Effector CD8-positive, alpha-beta T cell (primary cell): ENCODE results near the gene PTPN6.

Source experiments
- DNase-seq: peaks from one replicate; lab custom pipeline; 2025; lab: John Stamatoyannopoulos, UW

The PTPN6 gene

DNA sequence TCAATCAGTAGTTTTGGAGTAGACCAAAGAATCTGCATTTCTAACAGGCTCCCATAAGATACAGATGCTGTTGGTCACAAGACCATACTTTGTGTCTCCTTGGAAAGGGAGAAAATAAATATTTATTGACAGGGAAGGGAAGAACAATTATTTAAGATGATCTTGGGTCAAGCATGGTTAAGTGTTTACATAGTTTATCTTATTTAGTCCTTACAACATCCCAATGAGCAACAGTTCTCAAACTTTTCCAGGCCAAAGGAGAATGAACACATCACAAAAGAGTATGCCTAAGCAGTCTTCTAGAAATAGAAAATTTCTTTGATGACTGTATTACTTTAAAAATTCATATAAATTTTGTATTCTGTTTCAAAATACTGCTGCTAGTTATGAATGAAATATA, 58.4 kb downstream of the PTPN6 start:
- DNase-seq, result no peak
